BLaER1 treated with 17β-estradiol and CSF1 and Interleukin-3, amounts not matched to agents 10 nM and 100 nM (cell line): ENCODE measurements around the gene FANK1.

Experiments
- H3K27ac ChIP-seq, 11 experiments: shearing (Covaris generic); formaldehyde crosslinking; 2 replicates each; pipeline ENCODE4 v1.8.1; 2022
- H3K27me3 ChIP-seq, 11 experiments: shearing (Covaris generic); formaldehyde crosslinking; 2 replicates each; pipeline ENCODE4 v1.8.1; 2022
- H3K36me3 ChIP-seq, 11 experiments: shearing (Covaris generic); formaldehyde crosslinking; 2 replicates each; pipeline ENCODE4 v1.8.1; 2022
- H3K4me1 ChIP-seq, 10 experiments: shearing (Covaris generic); formaldehyde crosslinking; 2 replicates each; pipeline ENCODE4 v1.8.1; 2022
- H3K4me2 ChIP-seq, 11 experiments: shearing (Covaris generic); formaldehyde crosslinking; 2 replicates each; pipeline ENCODE4 v1.8.1; 2022
- H3K4me3 ChIP-seq, 10 experiments: shearing (Covaris generic); formaldehyde crosslinking; 2 replicates each; pipeline ENCODE4 v1.8.1; 2022
- H3K9ac ChIP-seq, 11 experiments: shearing (Covaris generic); formaldehyde crosslinking; 2 replicates each; pipeline ENCODE4 v1.8.1; 2022
- H3K9me3 ChIP-seq, 11 experiments: shearing (Covaris generic); formaldehyde crosslinking; replicated peaks in 1 of 11; 2 replicates each; pipeline ENCODE4 v1.8.1; 2022
- H4K20me1 ChIP-seq, 11 experiments: shearing (Covaris generic); formaldehyde crosslinking; 2 replicates each; pipeline ENCODE4 v1.8.1; 2022
- Cebpa-rat ChIP-seq, 11 experiments: shearing (Covaris generic); IDR thresholded peaks; 2 replicates each; pipeline ENCODE4 v1.8.1; 2022

The FANK1 gene

DNA sequence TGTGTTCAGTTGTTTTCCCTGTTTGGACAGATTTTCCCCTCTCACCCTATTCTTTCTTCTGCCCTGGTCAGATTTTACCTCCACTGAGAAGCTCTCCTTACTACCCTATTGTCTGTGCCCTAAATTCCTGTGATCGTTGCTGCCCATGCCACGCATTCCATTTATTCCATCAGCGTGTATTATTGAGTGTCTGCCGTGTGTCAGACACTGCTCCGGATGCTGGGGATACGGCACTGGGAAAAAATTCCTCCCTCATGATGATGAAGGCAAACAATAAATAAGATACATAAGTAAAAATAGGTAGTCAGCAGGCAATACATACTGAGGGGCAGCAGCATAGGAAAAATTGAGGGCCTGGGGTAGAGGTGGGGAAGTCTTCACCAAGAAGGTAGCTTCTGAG lies 86.8 kb downstream of the FANK1 start:
- Histone ChIP-seq H3K4me3 (no peak overlapping the region), H3K27ac (no peak overlapping the region), H3K4me1 (peaks cover 0 to 12% (median 0%) of the 10 kb centered on the region in 10 experiments; a peak in 6 of 20 replicates), H3K9me3 (no peaks in the 10 kb centered on the region), H3K27me3 (no peaks in the 10 kb centered on the region), H3K4me2 (no peak overlapping the region), H3K36me3 (no peaks in the 10 kb centered on the region), H4K20me1 (no peaks in the 10 kb centered on the region; a peak in 1 of 22 replicates), H3K9ac (no peak overlapping the region)
- TF ChIP-seq Cebpa-rat (IDR thresholded peaks at IDR 0.05) = no peak

DNA sequence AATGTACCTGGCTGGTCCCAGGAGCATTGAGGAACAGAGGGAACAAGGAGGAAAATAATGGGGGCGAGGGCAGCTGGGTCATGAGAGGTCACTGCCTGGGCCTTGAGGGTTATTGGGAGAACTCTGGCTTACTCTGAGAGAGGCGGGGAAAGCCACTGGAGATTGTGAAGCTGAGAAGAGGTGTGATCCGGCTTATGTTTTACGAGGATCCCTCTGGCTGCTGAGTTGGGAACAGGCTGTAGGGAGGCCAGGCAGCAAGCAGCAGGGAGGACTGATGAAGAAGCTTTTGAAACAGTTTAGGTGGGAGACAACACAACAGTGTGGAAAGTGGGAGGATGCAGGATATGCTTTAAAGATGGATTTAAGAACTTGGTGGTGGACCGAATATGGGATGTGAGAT lies 87.3 kb downstream of the FANK1 start:
- Histone ChIP-seq H3K9ac (no peak overlapping the region), H3K4me1 (peaks cover 0 to 12% (median 0%) of the 10 kb centered on the region in 10 experiments; a peak in 6 of 20 replicates), H3K27me3 (no peaks in the 10 kb centered on the region), H3K9me3 (no peaks in the 10 kb centered on the region), H3K27ac (no peak overlapping the region), H3K4me3 (no peak overlapping the region), H3K36me3 (no peaks in the 10 kb centered on the region), H3K4me2 (no peak overlapping the region), H4K20me1 (no peaks in the 10 kb centered on the region; a peak in 1 of 22 replicates)
- no peak for TF ChIP-seq Cebpa-rat (IDR thresholded peaks at IDR 0.05)

DNA sequence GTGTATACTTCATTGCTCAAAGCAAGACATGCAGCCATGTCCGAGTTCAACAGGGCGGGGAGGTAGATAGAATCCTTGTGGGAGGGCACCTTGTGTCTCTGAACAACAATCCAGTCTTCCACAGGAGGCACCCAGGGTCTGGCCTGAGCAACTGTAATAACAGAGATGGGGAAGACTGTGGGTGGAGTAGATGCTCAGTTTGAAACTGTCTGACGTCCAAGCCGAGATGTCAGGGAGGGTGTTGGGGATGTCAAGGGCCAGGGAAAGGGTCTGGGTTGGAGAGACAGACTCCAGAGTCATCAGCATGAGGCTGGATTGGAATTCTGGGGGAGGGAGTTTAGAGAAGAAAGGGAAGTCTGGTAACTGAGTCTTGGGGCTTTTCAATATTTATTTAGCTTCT lies 88.0 kb downstream of the FANK1 start:
- Histone ChIP-seq H3K9ac (no peak overlapping the region), H3K27me3 (no peaks in the 10 kb centered on the region), H3K27ac (no peak overlapping the region), H3K4me3 (no peak overlapping the region), H3K36me3 (no peaks in the 10 kb centered on the region), H3K4me2 (no peak overlapping the region), H3K4me1 (peaks cover 0 to 12% (median 0%) of the 10 kb centered on the region in 10 experiments; a peak in 6 of 20 replicates), H3K9me3 (no peaks in the 10 kb centered on the region), H4K20me1 (no peaks in the 10 kb centered on the region; a peak in 1 of 22 replicates)
- TF ChIP-seq Cebpa-rat (IDR thresholded peaks at IDR 0.05) = no peak

DNA sequence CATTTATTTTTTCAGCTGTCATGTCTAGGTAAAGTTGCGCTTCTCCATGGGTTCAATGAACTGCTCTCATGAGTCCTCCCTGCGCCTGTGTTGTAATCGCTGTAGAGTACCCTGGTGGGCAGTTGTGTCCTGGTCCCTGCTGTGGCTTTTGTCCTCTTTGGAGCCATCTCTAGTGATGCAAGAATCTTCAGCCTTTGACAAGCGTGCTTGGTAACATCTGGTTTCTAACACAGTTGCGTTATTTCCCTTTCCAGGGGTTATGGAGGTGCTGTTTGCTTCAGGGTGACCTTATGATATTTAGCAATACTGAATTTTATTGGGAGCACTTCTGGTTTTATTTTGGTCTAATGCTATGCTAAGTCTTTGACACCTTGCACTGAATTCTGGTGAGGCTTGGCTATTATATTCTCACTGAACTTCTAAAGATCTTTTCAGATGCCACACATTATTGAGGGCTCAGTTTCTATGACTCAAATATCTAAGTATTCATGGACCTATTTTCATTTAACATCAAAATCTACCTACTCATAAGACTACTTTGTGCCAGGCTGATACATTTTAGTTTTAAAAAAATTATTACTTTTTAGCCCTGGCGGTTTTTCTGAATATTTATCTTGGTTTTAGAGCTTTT lies 88.6 kb downstream of the FANK1 start:
- no peak overlapping the region for H3K4me2 ChIP-seq
- peaks cover 0 to 12% (median 0%) of the 10 kb centered on the region in 10 experiments; a peak in 6 of 20 replicates for H3K4me1 ChIP-seq
- peaks cover 0 to 3% (median 0%) of the 10 kb centered on the region in 11 experiments; a peak in 2 of 22 replicates for H3K9me3 ChIP-seq
- no peak overlapping the region for H3K4me3 ChIP-seq
- H3K36me3 ChIP-seq = no peaks in the 10 kb centered on the region
- no peaks in the 10 kb centered on the region for H3K27me3 ChIP-seq
- H4K20me1 ChIP-seq = no peaks in the 10 kb centered on the region; a peak in 1 of 22 replicates
- H3K9ac ChIP-seq = no peak overlapping the region
- H3K27ac ChIP-seq = no peak overlapping the region
- no peak for TF ChIP-seq Cebpa-rat (IDR thresholded peaks at IDR 0.05)

DNA sequence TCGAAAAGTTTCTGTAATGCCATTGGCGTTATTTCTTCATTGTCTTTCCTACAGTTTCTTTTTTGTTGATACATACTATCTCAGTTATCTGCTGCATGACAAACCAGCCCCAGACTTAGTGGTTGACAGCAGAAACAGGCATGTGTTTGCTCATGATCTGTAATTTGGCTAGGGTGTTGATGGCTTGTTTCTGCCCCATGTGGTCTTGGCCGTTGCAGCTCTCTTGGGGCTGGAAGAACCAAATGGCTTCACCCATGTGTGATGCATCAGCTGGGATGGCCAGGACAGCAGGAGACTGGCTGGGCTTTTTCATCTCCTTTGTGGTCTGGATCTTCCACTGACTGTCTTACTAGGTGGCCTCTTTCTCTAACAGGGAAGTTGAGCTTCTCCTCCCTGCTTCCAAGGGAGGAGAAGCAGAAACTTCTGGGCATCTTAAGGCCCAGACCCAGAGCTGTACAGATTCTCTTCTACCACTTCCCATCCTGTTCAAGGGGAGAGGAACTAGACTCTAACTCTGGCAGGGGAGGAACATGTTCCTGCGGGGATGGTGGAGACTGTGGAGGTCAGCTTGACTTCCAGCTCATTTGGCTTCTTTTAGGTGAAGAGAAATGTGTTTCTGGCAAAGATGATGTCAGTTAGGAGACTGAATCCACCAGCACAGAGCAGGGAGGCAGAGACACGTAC lies 89.3 kb downstream of the FANK1 start:
- H3K9me3 ChIP-seq = peaks cover 3 to 10% (median 6%) of the 10 kb centered on the region in 11 experiments; a peak in 12 of 22 replicates
- peak overlapping the region in 2 of 11 experiments; percentile 7 to 19; a peak in 2 of 22 replicates for H3K4me2 ChIP-seq
- TF ChIP-seq Cebpa-rat (IDR thresholded peaks at IDR 0.05) = no peak
- no peak overlapping the region for H3K4me3 ChIP-seq
- no peaks in the 10 kb centered on the region for H3K27me3 ChIP-seq
- H3K36me3 ChIP-seq = no peaks in the 10 kb centered on the region
- H4K20me1 ChIP-seq = no peaks in the 10 kb centered on the region; a peak in 1 of 22 replicates
- H3K4me1 ChIP-seq = peaks cover 0 to 12% (median 0%) of the 10 kb centered on the region in 10 experiments; a peak in 6 of 20 replicates
- H3K9ac ChIP-seq = no peak overlapping the region
- no peak overlapping the region for H3K27ac ChIP-seq

DNA sequence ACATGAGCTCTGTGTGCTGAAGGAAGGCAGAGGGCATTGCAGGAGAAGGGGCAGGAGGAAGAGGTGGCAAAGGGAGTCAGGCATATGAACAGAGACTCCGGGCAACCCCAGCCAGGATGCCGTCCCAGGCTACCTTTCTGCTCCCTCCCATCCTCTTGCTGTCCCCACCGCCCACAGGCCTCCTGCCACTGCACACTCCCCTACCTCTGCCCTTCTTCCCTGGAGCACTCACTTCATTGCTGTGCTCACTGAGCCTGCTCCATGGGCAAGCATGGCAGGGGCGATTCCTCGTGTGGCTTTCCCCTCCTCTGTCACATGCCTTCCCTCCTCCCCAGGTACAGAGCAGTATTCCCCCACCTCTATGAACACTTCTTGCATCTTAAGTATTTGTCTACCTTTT lies 93.4 kb downstream of the FANK1 start:
- Histone ChIP-seq H3K4me2 (no peak overlapping the region), H3K4me1 (peaks cover 0 to 8% (median 0%) of the 10 kb centered on the region in 10 experiments; a peak in 5 of 20 replicates), H3K27me3 (no peaks in the 10 kb centered on the region), H4K20me1 (no peaks in the 10 kb centered on the region), H3K4me3 (no peak overlapping the region), H3K9me3 (peaks cover 3 to 15% (median 10%) of the 10 kb centered on the region in 11 experiments; a peak in 13 of 22 replicates), H3K27ac (no peak overlapping the region), H3K9ac (no peak overlapping the region), H3K36me3 (no peaks in the 10 kb centered on the region)
- no peak for TF ChIP-seq Cebpa-rat (IDR thresholded peaks at IDR 0.05)

DNA sequence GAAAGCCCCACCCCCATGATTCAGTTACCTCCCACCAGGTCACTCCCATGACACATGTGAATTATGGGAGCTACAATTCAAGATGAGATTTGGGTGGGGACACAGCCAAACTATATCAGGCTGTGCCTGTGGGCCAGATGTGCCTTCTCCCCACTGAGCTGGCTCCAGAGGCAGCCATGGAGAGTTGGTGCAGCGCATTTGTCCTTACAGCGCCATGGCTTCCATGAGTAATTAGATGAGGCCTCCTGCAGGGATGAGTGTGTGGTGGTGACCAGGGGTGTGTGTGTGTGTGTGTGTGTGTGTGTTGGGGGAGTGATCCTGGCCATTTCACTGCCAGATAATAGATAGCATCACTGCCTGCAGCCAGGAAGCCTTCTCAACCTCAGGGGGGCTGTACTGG lies 94.6 kb downstream of the FANK1 start:
- H3K9me3 ChIP-seq = peaks cover 3 to 15% (median 10%) of the 10 kb centered on the region in 11 experiments; a peak in 13 of 22 replicates
- no peak overlapping the region for H3K4me2 ChIP-seq
- H3K36me3 ChIP-seq = no peaks in the 10 kb centered on the region
- no peak overlapping the region for H3K27ac ChIP-seq
- H4K20me1 ChIP-seq = no peaks in the 10 kb centered on the region
- TF ChIP-seq Cebpa-rat (IDR thresholded peaks at IDR 0.05) = no peak
- H3K4me3 ChIP-seq = no peak overlapping the region
- H3K4me1 ChIP-seq = peaks cover 0 to 1% (median 0%) of the 10 kb centered on the region in 10 experiments; a peak in 3 of 20 replicates
- no peaks in the 10 kb centered on the region for H3K27me3 ChIP-seq
- H3K9ac ChIP-seq = no peak overlapping the region

DNA sequence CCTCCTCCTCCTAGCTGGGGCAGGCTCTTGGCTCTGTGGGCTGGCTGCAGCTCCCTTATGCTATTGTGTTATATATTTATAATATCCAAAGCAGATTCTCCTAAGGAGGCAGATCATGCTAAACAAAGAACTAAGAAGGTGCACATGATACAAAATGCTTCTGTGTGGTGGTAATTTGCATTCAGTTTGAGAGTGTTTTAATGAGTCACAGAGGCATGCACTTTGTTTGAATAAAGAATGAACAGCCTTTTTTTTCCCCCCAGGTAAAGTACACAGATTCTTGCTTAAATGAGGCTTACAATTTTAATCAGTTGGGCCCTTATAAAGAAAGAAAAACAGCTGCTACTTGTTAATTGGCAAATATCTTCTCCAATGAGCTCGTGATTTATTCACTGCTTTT lies 95.0 kb downstream of the FANK1 start:
- H3K4me2 ChIP-seq = no peak overlapping the region
- H3K9me3 ChIP-seq = peaks cover 3 to 15% (median 10%) of the 10 kb centered on the region in 11 experiments; a peak in 13 of 22 replicates
- H4K20me1 ChIP-seq = no peaks in the 10 kb centered on the region
- no peaks in the 10 kb centered on the region for H3K27me3 ChIP-seq
- H3K4me3 ChIP-seq = no peak overlapping the region
- TF ChIP-seq Cebpa-rat (IDR thresholded peaks at IDR 0.05) = no peak
- no peak overlapping the region for H3K9ac ChIP-seq
- H3K4me1 ChIP-seq = no peaks in the 10 kb centered on the region
- no peaks in the 10 kb centered on the region for H3K36me3 ChIP-seq
- H3K27ac ChIP-seq = no peak overlapping the region

DNA sequence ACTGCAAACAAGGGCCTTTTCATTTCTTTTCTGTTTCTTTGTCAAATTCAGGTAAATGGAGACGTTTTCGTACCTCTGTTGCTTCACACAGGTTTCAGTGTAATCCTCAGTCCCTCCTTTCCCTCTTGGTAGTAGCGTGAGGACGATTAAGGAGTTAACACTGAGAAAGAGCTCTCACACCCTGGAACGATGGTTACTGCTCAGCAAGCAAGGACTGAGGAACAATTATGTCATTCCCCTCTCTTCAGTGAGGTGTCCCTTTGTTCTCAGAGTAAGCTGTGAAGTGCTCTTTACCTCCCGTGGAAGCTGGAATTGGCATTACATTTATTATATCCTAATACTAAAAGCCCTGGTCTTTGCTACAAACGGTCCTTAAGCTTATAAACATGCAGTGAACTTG lies 95.9 kb downstream of the FANK1 start:
- no peak for TF ChIP-seq Cebpa-rat (IDR thresholded peaks at IDR 0.05)
- no peak overlapping the region for H3K4me2 ChIP-seq

More for the DNA sequence above, 95.9 kb downstream of the FANK1 start:
- Histone ChIP-seq H3K27ac (no peak overlapping the region), H3K9ac (no peak overlapping the region), H4K20me1 (no peaks in the 10 kb centered on the region), H3K9me3 (peaks cover 3 to 15% (median 10%) of the 10 kb centered on the region in 11 experiments; a peak in 13 of 22 replicates), H3K4me3 (no peak overlapping the region), H3K36me3 (no peaks in the 10 kb centered on the region), H3K4me1 (no peaks in the 10 kb centered on the region), H3K27me3 (no peaks in the 10 kb centered on the region)
